SKM-1 (cell line): ENCODE data around the gene GNG8.
"Not testable (repeated sequence)": the region's sequence is repeated elsewhere in the genome, so short reads cannot be mapped to it uniquely, and the experiment has no call there.

Experiments used
- DNase-seq: peaks from one replicate; lab custom pipeline; 2025; ENCODE audit not compliant: unreplicated experiment; lab: John Stamatoyannopoulos, UW

GNG8 gene

DNA sequence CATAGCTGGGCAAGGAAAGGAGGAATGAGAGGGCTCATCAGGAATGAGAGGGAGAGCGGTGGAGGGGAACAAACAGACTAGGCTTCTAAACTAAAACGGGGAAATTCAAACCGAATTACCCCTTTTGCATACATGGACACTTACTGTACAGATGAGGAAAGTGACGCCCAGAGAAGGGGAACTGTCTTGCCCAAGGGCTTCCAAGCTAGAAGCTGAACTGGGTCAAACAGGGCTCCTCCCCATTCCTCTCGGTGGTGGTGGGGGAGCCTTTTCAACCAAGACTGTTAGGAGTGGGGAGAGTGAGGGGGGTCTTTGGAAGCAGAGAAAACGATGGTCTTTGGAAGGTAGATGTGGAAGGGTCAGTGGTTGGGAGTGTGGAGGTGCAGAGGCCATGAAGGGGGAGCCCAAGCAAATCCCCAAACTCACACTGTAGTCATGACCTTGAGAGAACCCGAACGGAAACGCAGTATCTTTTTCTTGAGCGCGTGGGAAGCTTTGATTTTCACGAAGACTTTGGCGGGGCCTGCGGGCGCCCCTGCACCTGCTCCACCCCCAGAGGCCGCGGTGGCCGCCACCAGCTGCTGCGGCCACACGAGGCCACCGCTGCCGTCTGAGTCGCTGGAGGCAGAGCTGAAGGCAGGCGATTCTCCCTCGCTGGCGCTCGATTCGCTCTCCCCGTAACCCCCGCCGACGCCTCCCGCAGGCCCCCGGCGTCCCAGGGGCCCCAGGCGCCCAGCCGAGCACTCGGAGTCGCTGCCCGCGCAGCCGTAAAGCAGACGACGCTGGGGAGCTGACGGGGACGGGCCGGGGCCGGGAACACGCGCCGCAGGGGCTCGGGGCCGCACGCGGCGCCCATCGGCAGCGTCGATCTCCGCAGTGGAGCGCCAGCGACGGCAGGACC is 12.3 kb upstream of the GNG8 start:
- no peak for DNase-seq

- no peak for DNase-seq
Measured at GRCh38 chr19:46646402-46646801, 10.4 kb upstream of the GNG8 start.

GRCh38 chr19:46644720-46645119 is 8.7 kb upstream of the GNG8 start:
- no peak for DNase-seq

DNA sequence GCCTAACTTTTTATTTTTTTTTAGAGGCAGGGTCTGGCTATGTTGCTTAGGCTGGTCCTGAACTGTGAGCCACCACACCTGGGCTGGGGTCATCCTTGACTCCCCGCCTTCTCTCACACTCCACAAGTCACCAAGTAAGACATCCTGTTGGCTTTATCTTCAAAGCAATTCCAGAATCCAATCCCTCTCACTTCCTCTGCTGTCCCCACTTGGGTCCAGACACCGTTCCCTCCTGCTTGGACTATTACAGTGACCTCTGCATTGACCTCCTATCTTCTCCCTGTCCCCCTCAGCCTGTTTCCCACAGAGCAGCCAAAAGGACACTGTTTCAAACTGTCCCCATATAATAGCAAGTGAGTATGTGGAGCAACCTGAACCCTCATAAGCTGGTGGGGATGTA is 4.7 kb upstream of the GNG8 start:
- DNase-seq: no peak

DNA sequence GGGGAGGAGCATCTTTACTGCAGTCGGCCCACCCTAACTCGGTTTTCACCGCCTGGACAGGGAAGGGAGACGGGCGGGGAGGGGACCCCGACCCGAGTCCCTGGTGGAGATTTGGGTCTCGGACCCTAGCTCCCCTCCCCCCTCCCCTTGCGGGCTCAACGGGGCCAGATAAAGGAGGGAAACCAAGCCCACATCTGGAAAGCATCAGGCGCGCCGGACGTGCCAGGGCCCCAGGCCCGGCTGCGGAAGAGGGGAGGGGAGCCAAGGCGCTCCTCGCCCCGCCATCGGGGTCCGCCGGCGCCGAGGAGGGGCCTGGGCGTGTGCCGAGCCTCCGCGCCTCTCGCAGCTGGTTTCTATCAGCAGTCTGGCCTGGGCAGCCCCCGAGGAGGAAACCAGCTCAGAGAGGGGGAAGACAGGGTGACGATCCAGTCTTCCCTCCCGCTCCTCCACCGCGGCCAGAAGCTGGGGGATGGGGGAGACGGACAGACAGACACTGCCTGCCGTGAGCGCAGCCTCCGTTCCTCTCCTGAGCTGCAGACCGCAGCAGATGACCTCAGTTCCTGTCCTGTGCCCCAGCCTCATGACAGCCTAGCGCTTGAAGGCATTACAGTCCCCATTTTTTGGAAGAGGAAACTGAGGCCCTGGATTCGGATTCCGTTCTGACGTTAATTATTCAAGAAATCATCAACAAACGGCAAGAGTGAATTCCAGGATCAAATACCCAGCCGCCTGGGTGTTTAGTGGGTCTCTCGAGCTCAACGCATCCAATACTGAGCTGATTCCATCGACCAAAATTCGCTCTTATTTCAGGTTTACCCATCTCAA is 3.6 kb upstream of the GNG8 start:
- no peak for DNase-seq

DNA sequence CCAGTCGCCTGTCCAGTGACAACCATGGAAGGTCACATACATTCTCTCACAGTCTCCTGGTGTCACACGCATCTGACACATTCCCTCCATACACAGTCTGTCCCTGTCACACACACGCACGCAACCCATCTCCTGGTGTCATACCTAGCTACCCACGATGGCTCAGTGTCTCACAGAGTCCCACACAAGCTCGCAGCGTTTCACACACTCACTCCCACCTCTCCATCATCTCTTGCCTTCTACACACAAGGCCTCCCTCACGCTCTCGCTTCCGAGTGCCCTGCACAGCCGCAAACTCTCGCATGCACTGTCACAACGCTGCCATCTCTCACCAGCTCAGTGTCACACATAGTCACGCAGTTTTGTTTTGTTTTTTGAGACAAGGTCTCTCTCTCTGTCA is 1.2 kb upstream of the GNG8 start:
- no peak for DNase-seq

- DNase-seq: no peak
Measured at GRCh38 chr19:46634656-46635218, 1.3 kb downstream of the GNG8 start.

GRCh38 chr19:46634045-46634655 is 1.9 kb downstream of the GNG8 start:
- no peak for DNase-seq

DNA sequence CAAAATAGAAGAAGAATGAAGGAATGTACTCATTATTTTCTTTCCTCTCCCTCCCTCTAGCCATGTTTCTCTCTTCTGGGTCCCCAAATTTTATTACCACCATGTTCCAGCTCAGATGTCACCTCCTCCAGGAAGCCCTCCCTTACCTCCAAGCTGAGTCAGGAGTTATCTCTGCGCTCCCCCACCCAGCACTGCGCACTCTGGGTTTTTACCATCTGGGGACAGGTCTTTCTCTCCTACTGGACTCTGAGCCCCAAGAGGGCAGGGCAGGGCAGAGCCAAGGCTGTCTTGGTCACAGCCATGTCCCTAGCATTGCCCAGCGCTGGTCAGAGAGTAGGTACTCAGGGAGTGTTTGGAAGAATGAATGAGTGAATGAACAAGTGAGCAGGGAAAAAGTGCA is 2.9 kb downstream of the GNG8 start:
- DNase-seq: no peak

DNA sequence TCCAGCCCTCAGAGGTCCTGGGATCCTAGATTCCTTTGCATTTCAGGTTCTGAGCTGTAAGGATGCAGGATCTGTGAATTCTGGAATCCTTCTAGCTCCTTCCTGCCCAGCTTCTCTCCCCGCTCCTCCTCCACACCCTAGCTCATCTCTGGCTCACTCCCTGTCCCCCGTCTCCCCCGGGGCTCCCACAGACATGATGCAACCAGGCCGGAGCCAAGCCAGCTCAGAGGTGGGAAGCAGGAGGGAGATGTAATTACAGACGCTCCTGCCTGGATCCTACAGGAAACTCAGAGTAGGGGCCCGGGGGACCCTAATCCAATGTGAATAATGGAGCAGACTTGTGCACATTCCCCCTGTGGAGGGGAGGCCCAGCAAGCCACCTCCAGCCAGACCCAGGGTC is 4.5 kb downstream of the GNG8 start:
- no peak for DNase-seq

- no peak for DNase-seq
Measured at GRCh38 chr19:46630586-46631205, 5.3 kb downstream of the GNG8 start.

DNA sequence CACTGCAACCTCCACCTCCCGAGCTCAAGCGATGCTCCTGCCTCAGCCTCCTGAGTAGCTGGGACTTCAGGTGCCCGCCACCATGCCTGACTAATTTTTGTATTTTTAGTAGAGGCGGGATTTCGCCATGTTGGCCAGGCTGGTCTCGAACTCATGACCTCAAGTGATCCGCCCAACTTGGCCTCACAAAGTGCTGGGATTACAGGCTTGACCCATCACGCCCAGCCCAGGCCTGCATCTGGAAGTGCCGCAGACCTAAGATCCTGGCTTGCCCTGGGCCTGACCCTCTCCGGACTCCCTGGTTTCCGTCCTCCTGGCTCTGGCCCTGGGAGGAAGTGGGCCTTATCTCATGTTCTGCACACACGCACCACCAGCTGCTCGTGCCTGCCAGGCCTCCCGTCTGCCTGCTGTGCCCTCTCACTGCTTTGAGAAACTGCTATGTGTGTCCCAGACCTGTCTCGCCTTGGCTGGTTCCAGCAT is 6.4 kb downstream of the GNG8 start:
- DNase-seq: no peak

- DNase-seq: not testable (repeated sequence)
Measured at GRCh38 chr19:46628970-46629369, 7.0 kb downstream of the GNG8 start.

DNA sequence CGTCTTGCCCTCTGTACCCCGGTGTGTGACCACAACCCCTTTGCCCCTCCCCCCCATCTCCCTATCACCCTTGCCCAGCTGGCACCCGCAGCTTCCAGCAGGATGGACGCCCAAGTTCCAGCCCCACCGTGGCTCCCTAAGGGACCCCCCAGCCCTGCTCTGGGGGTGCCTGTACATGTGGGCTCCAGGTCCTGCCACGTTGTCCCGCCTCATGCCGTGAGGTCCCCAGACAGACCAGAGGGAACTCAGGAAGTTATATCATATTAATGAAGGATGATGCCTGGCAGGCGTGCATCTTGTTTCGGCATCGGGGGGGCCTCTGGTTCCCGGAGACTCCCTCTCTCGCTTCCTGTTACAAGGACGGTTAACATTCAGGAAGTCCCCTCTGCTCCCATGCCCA is 9.6 kb downstream of the GNG8 start:
- DNase-seq: no peak

- no peak for DNase-seq
Measured at GRCh38 chr19:46625731-46626130, 10.3 kb downstream of the GNG8 start.

DNA sequence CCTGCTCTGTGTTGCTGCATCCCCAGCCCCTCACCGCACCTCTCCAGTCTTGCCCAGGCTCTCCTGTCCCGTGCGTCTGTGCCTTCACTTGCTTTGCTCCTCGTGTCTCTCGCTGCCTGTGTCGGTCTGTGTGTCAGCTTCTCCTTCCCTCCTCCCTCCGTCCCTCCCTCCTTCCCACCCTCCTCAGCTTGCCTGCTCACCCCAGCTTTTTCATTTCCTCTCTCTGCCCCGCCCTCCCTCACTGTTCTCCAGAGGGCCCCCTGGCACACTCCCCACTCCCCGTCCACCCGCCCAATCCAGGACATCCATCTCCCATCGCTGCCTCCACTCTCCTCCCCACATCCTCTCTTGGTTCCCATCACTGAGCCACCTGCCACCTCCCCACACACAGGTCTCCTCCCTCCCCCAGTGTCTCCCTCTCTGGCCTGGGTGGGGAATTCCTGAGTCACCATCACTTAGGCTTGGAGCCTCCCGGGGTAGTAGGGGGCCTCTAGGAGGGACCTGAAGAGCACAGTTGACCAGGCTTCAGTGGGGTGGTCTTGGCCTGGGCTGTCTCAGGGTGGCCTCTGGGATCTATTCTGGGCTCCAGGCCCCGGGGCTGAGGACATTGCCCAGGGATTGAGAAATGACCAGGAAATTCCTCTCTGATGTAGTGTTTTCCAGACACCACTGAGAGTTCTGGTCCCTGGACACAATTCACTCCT is 10.9 kb downstream of the GNG8 start, which contains the start of gene PTGIR:
Gene PTGIR (minus strand): TSS at position 132 of the 704 bp plus-strand sequence. CDS start 864 bp downstream, outside the sequence.
- no peak for DNase-seq

DNA sequence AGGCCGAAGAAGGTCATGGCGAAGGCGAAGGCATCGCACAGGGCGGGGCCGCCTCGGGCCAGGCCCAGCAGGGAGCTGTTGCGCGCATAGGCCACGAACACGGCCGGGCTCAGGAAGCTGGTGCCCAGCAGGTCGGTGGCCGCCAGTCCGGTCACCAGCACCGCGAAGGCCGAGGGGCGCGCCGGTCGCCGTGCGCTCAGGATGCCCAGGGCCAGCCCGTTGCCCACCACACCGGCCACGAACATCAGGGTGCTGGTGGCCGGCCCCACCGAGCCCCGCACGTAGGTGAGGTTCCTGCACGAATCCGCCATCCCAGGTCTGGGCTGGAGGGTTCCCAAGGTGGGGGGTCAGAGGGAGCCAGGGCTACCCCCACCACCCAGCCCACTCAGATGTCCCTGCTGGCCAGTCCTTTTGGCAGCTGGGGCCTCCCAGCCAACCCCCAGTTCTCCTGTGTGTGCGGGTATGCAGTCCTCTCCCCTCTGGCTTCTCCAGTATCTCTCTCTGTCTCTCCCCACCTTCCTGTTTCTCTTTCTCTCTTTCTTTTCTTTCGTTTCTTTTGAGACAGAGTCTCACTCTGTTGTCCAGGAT is 12.0 kb downstream of the GNG8 start:
- DNase-seq: no peak

GRCh38 chr19:46622118-46622446 is 13.9 kb downstream of the GNG8 start:
- no peak for DNase-seq

DNA sequence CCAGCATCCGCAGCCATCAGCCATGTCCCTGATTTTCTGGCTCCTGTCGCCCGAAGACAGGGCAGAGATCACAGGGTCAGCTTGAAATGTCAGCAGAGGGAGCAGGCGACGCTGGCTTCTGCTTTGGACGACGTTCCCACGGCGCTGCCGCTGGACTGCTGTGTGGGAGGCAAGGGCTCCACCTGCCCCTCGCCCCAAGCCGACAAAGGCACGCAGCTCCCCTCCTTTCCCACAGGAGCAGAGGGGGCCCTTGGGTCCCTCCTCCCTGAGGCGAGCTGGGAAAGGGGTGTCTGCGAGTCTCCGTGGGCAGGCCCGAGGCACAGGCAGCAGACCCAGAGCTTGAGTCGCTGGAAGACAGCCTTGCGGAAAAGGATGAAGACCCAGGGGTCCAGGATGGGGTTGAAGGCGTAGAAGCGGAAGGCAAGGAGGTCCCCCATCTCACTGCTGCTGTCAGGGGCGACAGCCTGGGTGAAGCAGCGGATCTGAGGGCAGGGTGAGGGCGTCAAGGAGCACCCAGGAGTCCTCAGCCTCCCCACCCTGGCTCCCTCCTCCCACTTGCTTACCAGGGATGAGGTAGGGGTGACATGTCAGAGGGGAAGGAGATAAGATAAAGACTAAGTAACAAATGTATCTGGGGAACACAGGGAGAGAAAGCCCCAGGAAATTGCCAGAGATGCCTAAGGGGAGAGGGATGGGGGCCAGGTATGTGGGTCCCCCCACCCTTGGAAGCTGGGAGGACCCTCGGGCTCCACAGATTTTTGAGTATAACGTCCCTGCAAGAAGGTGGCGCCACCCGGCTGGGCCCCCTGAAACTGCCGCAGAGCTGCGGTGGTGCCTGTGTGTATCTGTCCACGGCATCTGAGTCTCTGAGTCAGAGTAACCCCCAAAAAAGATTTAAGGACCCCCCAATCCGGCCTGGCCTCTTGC is 14.5 kb downstream of the GNG8 start:
- no peak for DNase-seq
